Endothelial cell of umbilical vein (primary cell): ENCODE measurements around the gene CHST12. TPM values are rescaled to one million over a fixed set of nuclear protein-coding genes. Genes with fewer than 3 reads are reported as not detected.
A peak's percentile ranks its signal among the peaks of the same experiment; 100 is the strongest.

Source experiments
- BruUV-seq: library from RNA; stranded (reverse); fragments of 400-500 nt; replicated peaks from 2 replicates; lab custom pipeline; 2021; lab: Mats Ljungman, UMichigan
- CTCF ChIA-PET: fragments of 300-600, 350-600 bp; sonication (Branson Sonifier 250); formaldehyde crosslinking; loops from one replicate; lab custom pipeline; 2021; ENCODE audit warnings: antibody characterized with exemption, inconsistent platforms; lab: Charles Lee
- POLR2A ChIA-PET: fragments of 300-600, 350-600 bp; sonication (Branson Sonifier 250); formaldehyde crosslinking; loops from one replicate; lab custom pipeline; 2021; ENCODE audit warnings: antibody characterized with exemption, inconsistent platforms; lab: Charles Lee
- DNase-seq: peaks from one replicate; pipeline ENCODE4 v3.0.0-alpha.2; 2011; ENCODE audit warnings: low read depth, low spot score
- FAIRE-seq: peaks from 2 replicates; lab custom pipeline; 2011; peaks lifted over from hg19 to GRCh38; lab: Jason Lieb, UNC
- H2AFZ ChIP-seq: 2 replicates; pipeline ENCODE4 v1.6.0; 2012; ENCODE audit warnings: low read depth, low read length, control low read depth, inconsistent platforms
- H3K27ac ChIP-seq: 2 replicates; pipeline ENCODE4 v1.5.1; 2011; ENCODE audit warnings: low read depth, mild to moderate bottlenecking, control low read depth, low read length, moderate library complexity; ENCODE audit not compliant: insufficient read depth
- H3K27me3 ChIP-seq, 2 experiments: 2 replicates each; pipeline versions ENCODE4 v1.6.0 to v1.6.1; 2011; ENCODE audit warnings: low read length in 2 of 2, mixed read lengths in 1 of 2; ENCODE audit not compliant: control insufficient read depth in 2 of 2, insufficient read depth in 2 of 2
- H3K36me3 ChIP-seq, 2 experiments: 2 replicates in 1 of 2; 3 replicates in 1 of 2; pipeline ENCODE4 v1.5.1; 2011; ENCODE audit warnings: low read length in 2 of 2, mild to moderate bottlenecking in 1 of 2, moderate library complexity in 1 of 2; ENCODE audit not compliant: control insufficient read depth in 2 of 2, insufficient read depth in 2 of 2; ENCODE audit errors: extremely low read depth in 1 of 2
- H3K4me1 ChIP-seq: 3 replicates; pipeline ENCODE4 v1.5.1; 2011; ENCODE audit warnings: mild to moderate bottlenecking, low read length; ENCODE audit not compliant: control insufficient read depth, insufficient read depth; ENCODE audit errors: extremely low read depth
- H3K4me2 ChIP-seq: 2 replicates; pipeline ENCODE4 v1.6.1; 2011; ENCODE audit warnings: low read length, control low read depth, mixed read lengths; ENCODE audit not compliant: insufficient read depth
- H3K4me3 ChIP-seq, 3 experiments: fragments of 200-600 bp in 1 of 3; sonication (generic), shearing (Covaris generic) in 1 of 3; replicated peaks in 1 of 3; 2 replicates each; pipeline ENCODE4 v1.5.1; 2011 to 2016; ENCODE audit warnings: control low read depth in 3 of 3, low read length in 3 of 3, mild to moderate bottlenecking in 2 of 3, inconsistent platforms in 1 of 3, low read depth in 1 of 3, moderate library complexity in 1 of 3; ENCODE audit not compliant: insufficient read depth in 1 of 3
- H3K79me2 ChIP-seq: 2 replicates; pipeline ENCODE4 v1.6.0; 2012; ENCODE audit warnings: low read length, inconsistent platforms; ENCODE audit not compliant: control insufficient read depth, insufficient read depth
- H3K9ac ChIP-seq: replicated peaks from 2 replicates; pipeline ENCODE3; 2011; ENCODE audit warnings: low read length, control low read depth; ENCODE audit not compliant: insufficient read depth; ENCODE audit errors: extremely low read depth
- H3K9me1 ChIP-seq: replicated peaks from 3 replicates; pipeline ENCODE4 v1.6.0; 2011; ENCODE audit warnings: mild to moderate bottlenecking, low read length; ENCODE audit not compliant: control insufficient read depth, insufficient read depth; ENCODE audit errors: extremely low read depth
- H3K9me3 ChIP-seq: replicated peaks from 2 replicates; pipeline ENCODE4 v1.5.1; 2012; ENCODE audit warnings: low read length, inconsistent platforms; ENCODE audit not compliant: control insufficient read depth, insufficient read depth
- H4K20me1 ChIP-seq: replicated peaks from 2 replicates; pipeline ENCODE3; 2011; ENCODE audit warnings: mild to moderate bottlenecking, low read length; ENCODE audit not compliant: control insufficient read depth, insufficient read depth; ENCODE audit errors: extremely low read depth
- EZH2 ChIP-seq: IDR thresholded peaks from 2 replicates; pipeline ENCODE4 v1.6.1; 2012; ENCODE audit warnings: borderline replicate concordance, low read depth, mild to moderate bottlenecking, moderate library complexity, low read length, inconsistent platforms; ENCODE audit not compliant: severe bottlenecking
- FOS ChIP-seq: IDR thresholded peaks from 2 replicates; pipeline ENCODE4 v1.6.1; 2011; ENCODE audit warnings: mild to moderate bottlenecking, low read length, moderate library complexity, borderline replicate concordance; ENCODE audit not compliant: insufficient read depth
- GATA2 ChIP-seq: IDR thresholded peaks from 2 replicates; pipeline ENCODE4 v1.7.0; 2011; ENCODE audit warnings: low read depth, mild to moderate bottlenecking, moderate library complexity, mixed read lengths, low read length; ENCODE audit not compliant: insufficient read length, insufficient read depth
- JUN ChIP-seq: IDR thresholded peaks from 2 replicates; pipeline ENCODE4 v1.6.1; 2011; ENCODE audit warnings: borderline replicate concordance, low read depth; ENCODE audit not compliant: insufficient read length, insufficient read depth
- MYC ChIP-seq: IDR thresholded peaks from one replicate; pipeline ENCODE4 v1.6.1; 2011; ENCODE audit warnings: mild to moderate bottlenecking, low read depth, low read length
- POLR2A ChIP-seq: IDR thresholded peaks from 2 replicates; pipeline ENCODE4 v1.6.1; 2012; ENCODE audit warnings: low read depth, mild to moderate bottlenecking, control low read depth, low read length
- POLR2AphosphoS5 ChIP-seq: IDR thresholded peaks from 2 replicates; pipeline ENCODE4 v1.6.1; 2012; ENCODE audit warnings: low read depth, mild to moderate bottlenecking, control low read depth, low read length, moderate library complexity; ENCODE audit not compliant: insufficient read depth
- dilution Hi-C: fragments of 300-500 bp; cut with MboI; formaldehyde crosslinking; loops from one replicate; pipeline ENCODE4 v1.15.0; 2019; ENCODE audit warnings: low sequenced_read_pairs; ENCODE audit not compliant: extremely low pct_ligation_motif_present
- intact Hi-C: fragments of 100-400 bp; cut with micrococcal nuclease; formaldehyde crosslinking; loops from one replicate; pipeline ENCODE4 v1.10.0; 2022
- polyA plus RNA-seq, 4 experiments: library from polyadenylated mRNA; depleted of rRNA in 3 of 4; stranded (reverse) in 3 of 4; unstranded in 1 of 4; fragments of >200 nt; gene quantifications; 2 replicates each; pipeline versions ENCODE4 v1.2.1 to v1.2.3, GENCODE V29; 2011 to 2012; ENCODE audit warnings: missing spikeins in 1 of 4
- total RNA-seq: library from RNA; stranded (reverse); gene quantifications from 2 replicates; pipeline ENCODE4 v1.2.3, GENCODE V29; 2021
- TF ChIP-seq, protein P1 (sequence below): IDR thresholded peaks from 2 replicates; pipeline ENCODE4 v1.6.1; 2011; ENCODE audit not compliant: insufficient read depth, insufficient read length
- TF ChIP-seq, protein P2 (sequence below), 2 donors: IDR thresholded peaks; 1 replicate in 1 of 2; 2 replicates in 1 of 2; pipeline ENCODE4 v1.5.1; 2011; ENCODE audit warnings: low read length in 2 of 2, mild to moderate bottlenecking in 2 of 2, moderate library complexity in 2 of 2, control low read depth in 1 of 2, inconsistent platforms in 1 of 2, low read depth in 1 of 2; ENCODE audit not compliant: insufficient read depth in 1 of 2; ENCODE audit errors: extremely low read depth in 1 of 2

CHST12 gene
- total and polyA plus RNA-seq, 2 donors (not counting 3 experiments of a cell fraction or from before 2014, with no cell fraction given) = 30.2 to 52.6 TPM

- Histone ChIP-seq H3K4me1 (no peaks in the 10 kb centered on the region), H3K27me3 (no peaks in the 10 kb centered on the region), H3K9me1 (no peaks in the 10 kb centered on the region), H3K27ac (no peak overlapping the region), H4K20me1 (no peaks in the 10 kb centered on the region), H2AFZ (no peak overlapping the region), H3K4me2 (no peak overlapping the region), H3K79me2 (peaks cover 18% of the 10 kb centered on the region), H3K4me3 (no peak overlapping the region), H3K9ac (no peak overlapping the region), H3K9me3 (no peaks in the 10 kb centered on the region), H3K36me3 (peaks cover 7 to 39% of the 10 kb centered on the region in 2 experiments)
- DNase-seq (no peak), FAIRE-seq (no peak)
- POLR2A ChIA-PET = no interaction called here
- TF ChIP-seq, protein P1, sequence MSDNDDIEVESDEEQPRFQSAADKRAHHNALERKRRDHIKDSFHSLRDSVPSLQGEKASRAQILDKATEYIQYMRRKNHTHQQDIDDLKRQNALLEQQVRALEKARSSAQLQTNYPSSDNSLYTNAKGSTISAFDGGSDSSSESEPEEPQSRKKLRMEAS = no peak
- TF ChIP-seq GATA2 (no peak), JUN (no peak), FOS (no peak), MYC (no peak), POLR2AphosphoS5 (no peak), POLR2A (no peak), EZH2 (no peak)
- TF ChIP-seq, protein P2, sequence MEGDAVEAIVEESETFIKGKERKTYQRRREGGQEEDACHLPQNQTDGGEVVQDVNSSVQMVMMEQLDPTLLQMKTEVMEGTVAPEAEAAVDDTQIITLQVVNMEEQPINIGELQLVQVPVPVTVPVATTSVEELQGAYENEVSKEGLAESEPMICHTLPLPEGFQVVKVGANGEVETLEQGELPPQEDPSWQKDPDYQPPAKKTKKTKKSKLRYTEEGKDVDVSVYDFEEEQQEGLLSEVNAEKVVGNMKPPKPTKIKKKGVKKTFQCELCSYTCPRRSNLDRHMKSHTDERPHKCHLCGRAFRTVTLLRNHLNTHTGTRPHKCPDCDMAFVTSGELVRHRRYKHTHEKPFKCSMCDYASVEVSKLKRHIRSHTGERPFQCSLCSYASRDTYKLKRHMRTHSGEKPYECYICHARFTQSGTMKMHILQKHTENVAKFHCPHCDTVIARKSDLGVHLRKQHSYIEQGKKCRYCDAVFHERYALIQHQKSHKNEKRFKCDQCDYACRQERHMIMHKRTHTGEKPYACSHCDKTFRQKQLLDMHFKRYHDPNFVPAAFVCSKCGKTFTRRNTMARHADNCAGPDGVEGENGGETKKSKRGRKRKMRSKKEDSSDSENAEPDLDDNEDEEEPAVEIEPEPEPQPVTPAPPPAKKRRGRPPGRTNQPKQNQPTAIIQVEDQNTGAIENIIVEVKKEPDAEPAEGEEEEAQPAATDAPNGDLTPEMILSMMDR (IDR thresholded peaks at IDR 0.05; ENCODE audit: extremely low read depth in 1 of 2, insufficient read depth in 1 of 2, low read depth in 1 of 2, low read length in 2 of 2) = no peak
- BruUV-seq = TSS peak; percentile 76
- dilution Hi-C loops = no loop called here
- intact Hi-C loops = no loop called here
- CTCF ChIA-PET = no interaction called here
These were observed 22.9 kb upstream of the CHST12 start for GRCh38 chr7:2380461-2380860.
